Left lung (tissue), 10 donors: ENCODE results near the gene EXOC4. TPM values are rescaled to one million over a fixed set of nuclear protein-coding genes. Genes with fewer than 3 reads are reported as not detected.

Source experiments
- ATAC-seq: fragments of 200-7000 bp; cut with Tn5 transposase; one replicate; pipeline ENCODE4 v1.9.1; 2020; ENCODE audit warnings: moderate library complexity
- DNase-seq, 4 donors: peaks; one replicate each; pipeline ENCODE4 v3.0.0-alpha.2; 2013 to 2020
- H3K27ac ChIP-seq, 2 donors: fragments of 200-600 bp; sonication (generic) in 1 of 2; one replicate each; pipeline versions ENCODE4 v1.5.0 to v1.8.0; 2020 to 2021
- H3K27me3 ChIP-seq, 2 donors: fragments of 200-600 bp; sonication (generic) in 1 of 2; one replicate each; pipeline versions ENCODE4 v1.5.0 to v1.8.0; 2020 to 2021
- H3K36me3 ChIP-seq, 2 donors: fragments of 200-600 bp; sonication (generic) in 1 of 2; one replicate each; pipeline versions ENCODE4 v1.5.0 to v1.8.0; 2020 to 2021
- H3K4me1 ChIP-seq, 2 donors: fragments of 200-600 bp; one replicate each; pipeline ENCODE4 v1.8.0; 2021
- H3K4me3 ChIP-seq, 2 donors: fragments of 200-600 bp; sonication (generic) in 1 of 2; one replicate each; pipeline versions ENCODE4 v1.5.0 to v1.8.0; 2020 to 2021; ENCODE audit warnings: mild to moderate bottlenecking in 1 of 2
- H3K9me3 ChIP-seq, 2 donors: fragments of 200-600 bp; sonication (generic) in 1 of 2; one replicate each; pipeline versions ENCODE4 v1.5.0 to v1.8.0; 2020 to 2021
- CTCF ChIP-seq, 2 donors: fragments of 200-600 bp; sonication (generic) in 1 of 2; IDR thresholded peaks; one replicate each; pipeline versions ENCODE4 v1.5.0 to v1.8.0; 2021; ENCODE audit warnings: antibody characterized with exemption in 2 of 2
- intact Hi-C, 2 donors: fragments of 100-400 bp; cut with DNase I; formaldehyde crosslinking; loops; one replicate each; pipeline versions ENCODE4 v1.11.2 to v1.14.2; 2022
- polyA plus RNA-seq, 6 donors: library from polyadenylated mRNA; unstranded; fragments of 120-200 nt; gene quantifications; one replicate each; pipeline ENCODE4 v1.2.1, GENCODE V29; 2013; ENCODE audit not compliant: insufficient read length in 6 of 6
- total RNA-seq, 2 donors: library from RNA; stranded (reverse); fragmentation: NEBNext Ultra II Directional; extraction: Animal tissue kit (Norgen Biotek cat#: 25700); gene quantifications; one replicate each; pipeline ENCODE4 v1.2.1, GENCODE V29; 2021
- donor health status: DM: no; HTN: yes; CAD: no.
- donor health status: DM: no; HTN: no; CAD: no.

The EXOC4 gene
- total and polyA plus RNA-seq, 8 donors = 52.5 to 79.4 (median 65.9) TPM

- Histone ChIP-seq H3K36me3 (no peaks in the 10 kb centered on the region), H3K27ac (peak overlapping the region in 1 of 2 donors; percentile 9), H3K4me3 (no peak overlapping the region), H3K27me3 (no peaks in the 10 kb centered on the region), H3K9me3 (peaks cover 0 to 33% of the 10 kb centered on the region in 2 donors), H3K4me1 (no peaks in the 10 kb centered on the region)
- ATAC-seq (peak; percentile 71), DNase-seq (no peak)
- intact Hi-C loops = no loop called here
- TF ChIP-seq CTCF (IDR thresholded peaks at IDR 0.05) = no peak
These were observed 831.7 kb downstream of the EXOC4 start for GRCh38 chr7:134084488-134085144.

DNA sequence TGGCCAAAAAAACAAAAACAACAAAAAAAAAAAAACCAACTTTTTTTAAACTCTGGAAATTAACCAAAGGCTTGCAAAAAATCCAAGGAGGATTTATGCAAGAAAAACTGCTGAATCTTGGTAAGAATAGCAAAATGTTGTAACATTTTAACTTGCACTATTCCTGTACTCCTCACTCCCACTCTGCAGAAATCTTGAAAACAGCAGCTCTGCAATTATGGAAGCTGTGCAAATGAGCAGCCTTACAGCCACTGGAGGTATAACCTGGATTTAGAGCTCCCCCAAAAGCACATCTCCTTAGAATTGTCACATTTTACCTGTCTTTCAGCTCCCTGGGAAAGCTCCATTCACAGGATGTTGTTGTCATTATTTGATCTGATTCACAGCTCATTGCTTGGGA, 832.4 kb downstream of the EXOC4 start:
- Histone ChIP-seq H3K4me3 (no peak overlapping the region), H3K27me3 (no peaks in the 10 kb centered on the region), H3K9me3 (peaks cover 0 to 40% of the 10 kb centered on the region in 2 donors), H3K36me3 (no peaks in the 10 kb centered on the region), H3K27ac (no peak overlapping the region), H3K4me1 (no peaks in the 10 kb centered on the region)
- DNase-seq (no peak), ATAC-seq (no peak)
- intact Hi-C loops = no loop called here
- no peak for TF ChIP-seq CTCF (IDR thresholded peaks at IDR 0.05)

GRCh38 chr7:134086998-134087735, 834.3 kb downstream of the EXOC4 start:
- Histone ChIP-seq H3K36me3 (no peaks in the 10 kb centered on the region), H3K27ac (no peak overlapping the region), H3K27me3 (no peaks in the 10 kb centered on the region), H3K9me3 (peaks cover 0 to 51% of the 10 kb centered on the region in 2 donors), H3K4me3 (no peak overlapping the region), H3K4me1 (no peaks in the 10 kb centered on the region)
- ATAC-seq = no peak
- intact Hi-C loops = no loop called here
- DNase-seq = no peak
- TF ChIP-seq CTCF (IDR thresholded peaks at IDR 0.05) = no peak

- Histone ChIP-seq H3K27ac (no peak overlapping the region), H3K36me3 (no peaks in the 10 kb centered on the region), H3K9me3 (peaks cover 0 to 54% of the 10 kb centered on the region in 2 donors), H3K4me3 (no peak overlapping the region), H3K4me1 (no peaks in the 10 kb centered on the region), H3K27me3 (no peaks in the 10 kb centered on the region)
- TF ChIP-seq CTCF (IDR thresholded peaks at IDR 0.05) = no peak
- intact Hi-C loops = no loop called here
- DNase-seq = no peak
- no peak for ATAC-seq
These were observed 835.3 kb downstream of the EXOC4 start for GRCh38 chr7:134088199-134088598.

- Histone ChIP-seq H3K27ac (no peak overlapping the region), H3K27me3 (no peaks in the 10 kb centered on the region), H3K4me3 (no peak overlapping the region), H3K36me3 (no peaks in the 10 kb centered on the region), H3K4me1 (no peaks in the 10 kb centered on the region), H3K9me3 (peaks cover 0 to 62% of the 10 kb centered on the region in 2 donors)
- TF ChIP-seq CTCF (IDR thresholded peaks at IDR 0.05) = no peak
- intact Hi-C loops = no loop called here
- ATAC-seq (no peak), DNase-seq (no peak)
These were observed 836.6 kb downstream of the EXOC4 start for GRCh38 chr7:134089446-134089845.
